Measurements from ENCODE around the gene IFFO2. TPM values are rescaled to one million over a fixed set of nuclear protein-coding genes. Genes with fewer than 3 reads are reported as not detected.
A peak's percentile ranks its signal among the peaks of the same experiment; 100 is the strongest.

IFFO2 gene
- total RNA-seq, 1 donor from 2014 or later, result 24.4 TPM

GRCh38 chr1:18926315-18927081, 30.0 kb downstream of the IFFO2 start:
- H3K4me3 Mint-ChIP-seq (ENCODE audit: low read depth), result no peak overlapping the region
- H3K27ac Mint-ChIP-seq, result no peak overlapping the region
- no peak for TF ChIP-seq CTCF (IDR thresholded peaks at IDR 0.05; ENCODE audit: unreplicated experiment)
- H3K4me1 Mint-ChIP-seq (ENCODE audit: low read depth), result peaks cover 21% of the 10 kb centered on the region
- no peaks in the 10 kb centered on the region for H3K27me3 Mint-ChIP-seq
- peaks cover 1% of the 10 kb centered on the region for H3K36me3 Mint-ChIP-seq (ENCODE audit: insufficient read depth)
- DNase-seq (ENCODE audit: low spot score, unreplicated experiment), result no peak
- no peaks in the 10 kb centered on the region for H3K9me3 Mint-ChIP-seq (ENCODE audit: low read depth)

GRCh38 chr1:18925279-18925678, 31.2 kb downstream of the IFFO2 start:
- H3K27ac Mint-ChIP-seq, result no peak overlapping the region
- no peaks in the 10 kb centered on the region for H3K27me3 Mint-ChIP-seq
- H3K36me3 Mint-ChIP-seq (ENCODE audit: insufficient read depth), result peaks cover 1% of the 10 kb centered on the region
- no peaks in the 10 kb centered on the region for H3K9me3 Mint-ChIP-seq (ENCODE audit: low read depth)
- peaks cover 20% of the 10 kb centered on the region for H3K4me1 Mint-ChIP-seq (ENCODE audit: low read depth)
- DNase-seq (ENCODE audit: low spot score, unreplicated experiment), result no peak
- no peak for TF ChIP-seq CTCF (IDR thresholded peaks at IDR 0.05; ENCODE audit: unreplicated experiment)
- H3K4me3 Mint-ChIP-seq (ENCODE audit: low read depth), result no peak overlapping the region

GRCh38 chr1:18924221-18924691, 32.2 kb downstream of the IFFO2 start:
- TF ChIP-seq CTCF (IDR thresholded peaks at IDR 0.05; ENCODE audit: unreplicated experiment), result no peak
- Mint-ChIP-seq H3K4me3 (ENCODE audit: low read depth) (no peak overlapping the region), H3K27ac (no peak overlapping the region), H3K27me3 (no peaks in the 10 kb centered on the region), H3K4me1 (ENCODE audit: low read depth) (peaks cover 20% of the 10 kb centered on the region), H3K36me3 (ENCODE audit: insufficient read depth) (peaks cover 1% of the 10 kb centered on the region), H3K9me3 (ENCODE audit: low read depth) (no peaks in the 10 kb centered on the region)
- DNase-seq (ENCODE audit: low spot score, unreplicated experiment), result no peak

GRCh38 chr1:18923756-18924211, 32.7 kb downstream of the IFFO2 start:
- Mint-ChIP-seq H3K27ac (no peak overlapping the region), H3K27me3 (no peaks in the 10 kb centered on the region), H3K4me1 (ENCODE audit: low read depth) (peaks cover 20% of the 10 kb centered on the region), H3K4me3 (ENCODE audit: low read depth) (no peak overlapping the region), H3K9me3 (ENCODE audit: low read depth) (no peaks in the 10 kb centered on the region), H3K36me3 (ENCODE audit: insufficient read depth) (peaks cover 1% of the 10 kb centered on the region)
- DNase-seq (ENCODE audit: low spot score, unreplicated experiment), result no peak
- no peak for TF ChIP-seq CTCF (IDR thresholded peaks at IDR 0.05; ENCODE audit: unreplicated experiment)

GRCh38 chr1:18922848-18923755, 33.4 kb downstream of the IFFO2 start:
- Mint-ChIP-seq H3K27me3 (no peaks in the 10 kb centered on the region), H3K36me3 (ENCODE audit: insufficient read depth) (peaks cover 3% of the 10 kb centered on the region), H3K27ac (peak overlapping the region; percentile 78), H3K4me1 (ENCODE audit: low read depth) (peaks cover 20% of the 10 kb centered on the region), H3K9me3 (ENCODE audit: low read depth) (no peaks in the 10 kb centered on the region), H3K4me3 (ENCODE audit: low read depth) (no peak overlapping the region)
- no peak for DNase-seq (ENCODE audit: low spot score, unreplicated experiment)
- TF ChIP-seq CTCF (IDR thresholded peaks at IDR 0.05; ENCODE audit: unreplicated experiment), result no peak
